ENCODE data around the gene DNAJB8.

DNAJB8 gene

GRCh38 chr3:128502712-128503111 is 36.0 kb upstream of the DNAJB8 start:
- no peaks in the 10 kb centered on the region for H3K9me2 ChIP-seq (replicated peaks; ENCODE audit: control insufficient read depth, low read length)
- peaks cover 6% of the 10 kb centered on the region; the same call in 1 of the 2 replicates for H3K9me3 ChIP-seq (ENCODE audit: control insufficient read depth, insufficient read depth, low read length)
- no peak overlapping the region for H3K27ac ChIP-seq (ENCODE audit: low read depth, low read length)
- no peaks in the 10 kb centered on the region for H3K4me1 ChIP-seq (ENCODE audit: control insufficient read depth, low read length)
- peaks cover 13% of the 10 kb centered on the region for H3K27me3 ChIP-seq (ENCODE audit: control insufficient read depth, low read length)
- no peak overlapping the region for H3K4me2 ChIP-seq (ENCODE audit: low read length)
- no peaks in the 10 kb centered on the region for H3K36me3 ChIP-seq (ENCODE audit: control insufficient read depth, low read length)
- H3F3A ChIP-seq (ENCODE audit: control insufficient read depth, insufficient read depth), result no peaks in the 10 kb centered on the region
- no peaks in the 10 kb centered on the region for H3K79me2 ChIP-seq (ENCODE audit: control insufficient read depth, low read length)
- H3K4me3 ChIP-seq (ENCODE audit: low read length), result no peak overlapping the region
- no peaks in the 10 kb centered on the region for H4K20me1 ChIP-seq (ENCODE audit: control insufficient read depth, insufficient read depth, low read depth, low read length)
- no peak for TF ChIP-seq CTCF (IDR thresholded peaks at IDR 0.05; ENCODE audit: low read depth, low read length, poor library complexity, severe bottlenecking)
- no peak for TF ChIP-seq EZH2phosphoT487 (IDR thresholded peaks at IDR 0.05; ENCODE audit: borderline replicate concordance, low read length)

- peaks cover 6% of the 10 kb centered on the region; the same call in 1 of the 2 replicates for H3K9me3 ChIP-seq (ENCODE audit: control insufficient read depth, insufficient read depth, low read length)
- H3K4me2 ChIP-seq (ENCODE audit: low read length), result no peak overlapping the region
- H3K36me3 ChIP-seq (ENCODE audit: control insufficient read depth, low read length), result no peaks in the 10 kb centered on the region
- H3K4me1 ChIP-seq (ENCODE audit: control insufficient read depth, low read length), result no peaks in the 10 kb centered on the region
- no peak for TF ChIP-seq EZH2phosphoT487 (IDR thresholded peaks at IDR 0.05; ENCODE audit: borderline replicate concordance, low read length)
- no peak for TF ChIP-seq CTCF (IDR thresholded peaks at IDR 0.05; ENCODE audit: low read depth, low read length, poor library complexity, severe bottlenecking)
- no peaks in the 10 kb centered on the region for H3K79me2 ChIP-seq (ENCODE audit: control insufficient read depth, low read length)
- H3K27ac ChIP-seq (ENCODE audit: low read depth, low read length), result no peak overlapping the region
- no peaks in the 10 kb centered on the region for H4K20me1 ChIP-seq (ENCODE audit: control insufficient read depth, insufficient read depth, low read depth, low read length)
- H3K27me3 ChIP-seq (ENCODE audit: control insufficient read depth, low read length), result peaks cover 17% of the 10 kb centered on the region
- H3K9me2 ChIP-seq (replicated peaks; ENCODE audit: control insufficient read depth, low read length), result no peaks in the 10 kb centered on the region
- H3F3A ChIP-seq (ENCODE audit: control insufficient read depth, insufficient read depth), result no peaks in the 10 kb centered on the region
- no peak overlapping the region for H3K4me3 ChIP-seq (ENCODE audit: low read length)
These were observed 34.7 kb upstream of the DNAJB8 start for GRCh38 chr3:128501431-128501830.

- TF ChIP-seq CTCF (IDR thresholded peaks at IDR 0.05; ENCODE audit: low read depth, low read length, poor library complexity, severe bottlenecking) (no peak), EZH2phosphoT487 (IDR thresholded peaks at IDR 0.05; ENCODE audit: borderline replicate concordance, low read length) (no peak)
- Histone ChIP-seq H3K79me2 (ENCODE audit: control insufficient read depth, low read length) (no peaks in the 10 kb centered on the region), H3F3A (ENCODE audit: control insufficient read depth, insufficient read depth) (no peaks in the 10 kb centered on the region), H3K27me3 (ENCODE audit: control insufficient read depth, low read length) (peaks cover 17% of the 10 kb centered on the region), H3K4me2 (ENCODE audit: low read length) (no peak overlapping the region), H3K9me2 (replicated peaks; ENCODE audit: control insufficient read depth, low read length) (no peaks in the 10 kb centered on the region), H3K4me3 (ENCODE audit: low read length) (no peak overlapping the region), H4K20me1 (ENCODE audit: control insufficient read depth, insufficient read depth, low read depth, low read length) (no peaks in the 10 kb centered on the region), H3K4me1 (ENCODE audit: control insufficient read depth, low read length) (no peaks in the 10 kb centered on the region), H3K36me3 (ENCODE audit: control insufficient read depth, low read length) (no peaks in the 10 kb centered on the region), H3K27ac (ENCODE audit: low read depth, low read length) (no peak overlapping the region), H3K9me3 (ENCODE audit: control insufficient read depth, insufficient read depth, low read length) (no peaks in the 10 kb centered on the region)
These were observed 33.9 kb upstream of the DNAJB8 start for GRCh38 chr3:128500556-128500955.
